Thoracic aorta (tissue), 2 donors: ENCODE measurements around the gene DGKI. TPM values are rescaled to one million over a fixed set of nuclear protein-coding genes. Genes with fewer than 3 reads are reported as not detected.

ENCODE experiments used
- ATAC-seq: fragments of 150-250 bp; one replicate; pipeline ENCODE4 v1.8.0; 2017; ENCODE audit warnings: low read depth; ENCODE audit not compliant: insufficient number of reproducible peaks, low FRiP score
- DNase-seq: peaks from one replicate; pipeline ENCODE4 v3.0.0-alpha.2; 2020; ENCODE audit warnings: low spot score
- H3K27ac ChIP-seq, 2 donors: fragments of 200-600 bp; sonication (generic); 1 replicate in 1 of 2; 2 replicates in 1 of 2; pipeline ENCODE4 v1.5.1; 2016; ENCODE audit warnings: mild to moderate bottlenecking in 2 of 2, moderate library complexity in 2 of 2
- H3K27me3 ChIP-seq: fragments of 200-600 bp; sonication (generic); replicated peaks from 2 replicates; pipeline ENCODE4 v1.6.0; 2016; ENCODE audit warnings: mild to moderate bottlenecking; ENCODE audit not compliant: insufficient read depth
- H3K36me3 ChIP-seq: fragments of 200-600 bp; sonication (generic); one replicate; pipeline ENCODE4 v1.5.1; 2016
- H3K4me1 ChIP-seq, 2 donors: fragments of 200-600 bp; sonication (generic); 1 replicate in 1 of 2; 2 replicates in 1 of 2; pipeline versions ENCODE4 v1.5.1 to v1.6.0; 2016; ENCODE audit warnings: low read depth in 2 of 2, mild to moderate bottlenecking in 1 of 2; ENCODE audit not compliant: control insufficient read depth in 1 of 2
- H3K4me3 ChIP-seq: fragments of 200-600 bp; sonication (generic); 2 replicates; pipeline ENCODE4 v1.5.1; 2016; ENCODE audit warnings: mild to moderate bottlenecking
- H3K9me3 ChIP-seq: fragments of 200-600 bp; sonication (generic); 2 replicates; pipeline ENCODE4 v1.5.1; 2016
- total RNA-seq, 2 donors: library from RNA; depleted of rRNA; stranded (reverse); fragments of >200 nt; gene quantifications; one replicate each; pipeline versions ENCODE4 v1.1.0 to v1.2.3, GENCODE V29; 2016
- TF ChIP-seq, protein P1 (sequence below): fragments of 200-600 bp; sonication (generic); IDR thresholded peaks from one replicate; pipeline ENCODE4 v1.5.1; 2019; ENCODE audit warnings: antibody characterized with exemption

DGKI gene
- total RNA-seq, 2 donors from 2014 or later = 10.3 to 22.3 TPM

- TF ChIP-seq, protein P1, sequence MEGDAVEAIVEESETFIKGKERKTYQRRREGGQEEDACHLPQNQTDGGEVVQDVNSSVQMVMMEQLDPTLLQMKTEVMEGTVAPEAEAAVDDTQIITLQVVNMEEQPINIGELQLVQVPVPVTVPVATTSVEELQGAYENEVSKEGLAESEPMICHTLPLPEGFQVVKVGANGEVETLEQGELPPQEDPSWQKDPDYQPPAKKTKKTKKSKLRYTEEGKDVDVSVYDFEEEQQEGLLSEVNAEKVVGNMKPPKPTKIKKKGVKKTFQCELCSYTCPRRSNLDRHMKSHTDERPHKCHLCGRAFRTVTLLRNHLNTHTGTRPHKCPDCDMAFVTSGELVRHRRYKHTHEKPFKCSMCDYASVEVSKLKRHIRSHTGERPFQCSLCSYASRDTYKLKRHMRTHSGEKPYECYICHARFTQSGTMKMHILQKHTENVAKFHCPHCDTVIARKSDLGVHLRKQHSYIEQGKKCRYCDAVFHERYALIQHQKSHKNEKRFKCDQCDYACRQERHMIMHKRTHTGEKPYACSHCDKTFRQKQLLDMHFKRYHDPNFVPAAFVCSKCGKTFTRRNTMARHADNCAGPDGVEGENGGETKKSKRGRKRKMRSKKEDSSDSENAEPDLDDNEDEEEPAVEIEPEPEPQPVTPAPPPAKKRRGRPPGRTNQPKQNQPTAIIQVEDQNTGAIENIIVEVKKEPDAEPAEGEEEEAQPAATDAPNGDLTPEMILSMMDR = no peak
- no peak for DNase-seq
- H3K4me1 ChIP-seq = no peaks in the 10 kb centered on the region
- H3K27me3 ChIP-seq = no peaks in the 10 kb centered on the region
- H3K4me3 ChIP-seq = no peak overlapping the region
- no peak overlapping the region for H3K27ac ChIP-seq
- ATAC-seq = no peak
- H3K9me3 ChIP-seq = no peaks in the 10 kb centered on the region
- H3K36me3 ChIP-seq = no peaks in the 10 kb centered on the region
Measured at GRCh38 chr7:137801491-137801890, 45.3 kb downstream of the DGKI start.

- no peak for ATAC-seq
- H3K4me3 ChIP-seq = no peak overlapping the region
- H3K27me3 ChIP-seq = no peaks in the 10 kb centered on the region
- TF ChIP-seq, protein P1 = no peak
- H3K9me3 ChIP-seq = no peaks in the 10 kb centered on the region
- no peak overlapping the region for H3K27ac ChIP-seq
- H3K36me3 ChIP-seq = no peaks in the 10 kb centered on the region
- H3K4me1 ChIP-seq = no peaks in the 10 kb centered on the region
- DNase-seq = no peak
Measured at GRCh38 chr7:137801003-137801402, 45.8 kb downstream of the DGKI start.

GRCh38 chr7:137798073-137798763 is 48.6 kb downstream of the DGKI start:
- Histone ChIP-seq H3K36me3 (no peaks in the 10 kb centered on the region), H3K4me3 (no peak overlapping the region), H3K27me3 (no peaks in the 10 kb centered on the region), H3K9me3 (no peaks in the 10 kb centered on the region), H3K27ac (no peak overlapping the region), H3K4me1 (no peaks in the 10 kb centered on the region)
- DNase-seq (no peak), ATAC-seq (no peak)
- TF ChIP-seq, protein P1 = no peak

DNA sequence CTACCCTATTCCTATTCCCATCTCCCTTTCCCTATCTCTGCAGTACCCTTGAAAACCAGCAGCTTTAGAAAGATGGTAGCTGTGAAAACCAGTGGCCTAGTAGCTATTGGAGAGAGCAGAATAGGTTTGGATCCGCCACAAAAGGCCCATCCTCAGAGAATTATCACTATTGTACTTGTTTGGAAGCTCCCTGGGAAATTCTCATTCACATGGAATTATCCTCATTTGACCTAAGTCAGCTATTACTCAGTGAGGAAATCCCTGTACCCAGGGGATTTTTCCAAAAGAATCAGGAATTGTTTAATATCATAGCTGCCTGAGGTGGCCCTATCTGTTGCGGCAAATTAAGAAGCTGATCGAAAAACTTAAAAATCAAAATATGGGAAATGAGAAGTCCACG is 51.6 kb downstream of the DGKI start:
- Histone ChIP-seq H3K27me3 (no peaks in the 10 kb centered on the region), H3K4me1 (no peaks in the 10 kb centered on the region), H3K4me3 (no peak overlapping the region), H3K9me3 (no peaks in the 10 kb centered on the region), H3K36me3 (no peaks in the 10 kb centered on the region), H3K27ac (no peak overlapping the region)
- ATAC-seq (no peak), DNase-seq (no peak)
- TF ChIP-seq, protein P1 = no peak

DNA sequence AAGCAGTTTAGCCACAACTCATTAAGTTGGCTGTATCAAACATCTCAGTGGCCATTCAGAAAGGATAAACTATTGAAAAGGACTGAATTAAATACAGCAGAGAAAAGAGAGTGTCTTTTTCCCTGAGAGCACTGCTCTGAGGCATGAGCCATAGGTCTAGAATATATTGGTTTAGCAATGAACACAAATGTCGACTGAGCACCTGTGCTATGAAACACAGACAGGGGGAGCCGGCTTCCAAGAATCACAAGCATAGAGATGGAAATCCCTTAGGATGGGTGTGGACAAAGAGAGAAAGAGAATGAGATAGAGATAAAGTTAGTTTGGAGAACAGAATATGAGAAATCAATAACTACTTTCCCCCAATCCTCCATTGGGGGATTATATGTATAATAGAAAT is 54.8 kb downstream of the DGKI start:
- Histone ChIP-seq H3K27me3 (no peaks in the 10 kb centered on the region), H3K4me3 (no peak overlapping the region), H3K4me1 (peaks cover 3 to 9% of the 10 kb centered on the region in 2 donors), H3K27ac (no peak overlapping the region), H3K9me3 (no peaks in the 10 kb centered on the region), H3K36me3 (no peaks in the 10 kb centered on the region)
- no peak for ATAC-seq
- TF ChIP-seq, protein P1 = no peak
- DNase-seq = no peak
